SK-N-SH treated with all-trans-retinoic acid at 6 μM for 48 hours (cell line): ENCODE measurements around the gene UGT1A8.
"Not testable (repeated sequence)": the region's sequence is repeated elsewhere in the genome, so short reads cannot be mapped to it uniquely, and the experiment has no call there.

ENCODE experiments used
- ATAC-seq: fragments of 200-7000 bp; cut with Tn5 transposase; 3 replicates; pipeline ENCODE4 v1.9.1; 2020; ENCODE audit warnings: mild to moderate bottlenecking, moderate library complexity
- ARNTL ChIP-seq: fragments of 450-650 bp; formaldehyde crosslinking; IDR thresholded peaks from 2 replicates; pipeline ENCODE4 v1.5.0; 2020; ENCODE audit warnings: low read depth, mild to moderate bottlenecking, moderate library complexity, borderline replicate concordance
- BACH2 ChIP-seq: fragments of 250-450 bp; sonication (Bioruptor Pico); IDR thresholded peaks from 2 replicates; pipeline ENCODE4 v1.9.0; 2021; ENCODE audit warnings: mild to moderate bottlenecking, borderline replicate concordance
- CSRNP3 ChIP-seq: fragments of 250-450 bp; sonication (Bioruptor Pico); IDR thresholded peaks from 2 replicates; pipeline ENCODE4 v1.5.1; 2021; ENCODE audit warnings: mild to moderate bottlenecking, moderate library complexity
- ESRRG ChIP-seq: fragments of 250-450 bp; sonication (Bioruptor Pico); IDR thresholded peaks from 2 replicates; pipeline ENCODE4 v1.6.1; 2021; ENCODE audit warnings: mild to moderate bottlenecking
- GLIS3 ChIP-seq: fragments of 250-450 bp; sonication (Bioruptor Pico); IDR thresholded peaks from 2 replicates; pipeline ENCODE4 v1.5.0; 2020; ENCODE audit warnings: mild to moderate bottlenecking, moderate library complexity
- ISL1 ChIP-seq: fragments of 250-450 bp; sonication (Bioruptor Pico); IDR thresholded peaks from 2 replicates; pipeline ENCODE4 v2.1.2; 2022; ENCODE audit warnings: mild to moderate bottlenecking, moderate library complexity
- OSR1 ChIP-seq: fragments of 250-450 bp; sonication (Bioruptor Pico); IDR thresholded peaks from 2 replicates; pipeline ENCODE4 v1.8.0; 2022; ENCODE audit warnings: moderate library complexity, mild to moderate bottlenecking, inconsistent platforms
- PPARA ChIP-seq: fragments of 250-450 bp; sonication (Bioruptor Pico); IDR thresholded peaks from 2 replicates; pipeline ENCODE4 v1.5.0; 2020; ENCODE audit warnings: mild to moderate bottlenecking, borderline replicate concordance
- RARB ChIP-seq: fragments of 250-450 bp; sonication (Bioruptor Pico); IDR thresholded peaks from 2 replicates; pipeline ENCODE4 v1.8.0; 2021; ENCODE audit warnings: mild to moderate bottlenecking, moderate library complexity
- SNAI2 ChIP-seq: fragments of 250-450 bp; sonication (Bioruptor Pico); IDR thresholded peaks from 2 replicates; pipeline ENCODE4 v1.5.0; 2020; ENCODE audit warnings: mild to moderate bottlenecking, moderate library complexity
- TCF4 ChIP-seq: fragments of 250-450 bp; sonication (Bioruptor Pico); IDR thresholded peaks from 2 replicates; pipeline ENCODE4 v1.8.0; 2021; ENCODE audit warnings: mild to moderate bottlenecking, moderate library complexity, borderline replicate concordance
- ZC3H10 ChIP-seq: fragments of 250-450 bp; sonication (Bioruptor Pico); IDR thresholded peaks from 2 replicates; pipeline ENCODE4 v1.5.1; 2021; ENCODE audit warnings: mild to moderate bottlenecking, moderate library complexity
- ZFP3 ChIP-seq: fragments of 250-450 bp; sonication (Bioruptor Pico); IDR thresholded peaks from 2 replicates; pipeline ENCODE4 v1.5.0; 2020; ENCODE audit warnings: mild to moderate bottlenecking, moderate library complexity
- ZFP30 ChIP-seq: fragments of 450-650 bp; formaldehyde crosslinking; IDR thresholded peaks from 2 replicates; pipeline ENCODE4 v1.5.0; 2022; ENCODE audit warnings: mild to moderate bottlenecking, moderate library complexity
- ZNF565 ChIP-seq: fragments of 450-650 bp; formaldehyde crosslinking; conservative IDR thresholded peaks from 2 replicates; pipeline ENCODE4 v1.5.0; 2020; ENCODE audit warnings: low read depth, mild to moderate bottlenecking, moderate library complexity
- ZNF8 ChIP-seq: fragments of 450-650 bp; formaldehyde crosslinking; IDR thresholded peaks from 2 replicates; pipeline ENCODE4 v1.5.0; 2020; ENCODE audit warnings: mild to moderate bottlenecking, moderate library complexity
- TF ChIP-seq, protein P1 (sequence below): fragments of 250-450 bp; sonication (Bioruptor Pico); IDR thresholded peaks from 2 replicates; pipeline ENCODE4 v1.5.0; 2020; ENCODE audit warnings: mild to moderate bottlenecking, moderate library complexity
- TF ChIP-seq, protein P2 (sequence below): fragments of 250-450 bp; sonication (Bioruptor Pico); IDR thresholded peaks from 2 replicates; pipeline ENCODE4 v1.8.0; 2020; ENCODE audit warnings: mild to moderate bottlenecking, moderate library complexity, borderline replicate concordance
- TF ChIP-seq, protein P3 (sequence below): fragments of 250-450 bp; sonication (Bioruptor Pico); IDR thresholded peaks from 2 replicates; pipeline ENCODE4 v1.5.1; 2020; ENCODE audit warnings: low read depth, mild to moderate bottlenecking, moderate library complexity

The UGT1A8 gene

GRCh38 chr2:233714121-233714520 lies 96.7 kb downstream of the UGT1A8 start (continued):
- TF ChIP-seq, protein P1, sequence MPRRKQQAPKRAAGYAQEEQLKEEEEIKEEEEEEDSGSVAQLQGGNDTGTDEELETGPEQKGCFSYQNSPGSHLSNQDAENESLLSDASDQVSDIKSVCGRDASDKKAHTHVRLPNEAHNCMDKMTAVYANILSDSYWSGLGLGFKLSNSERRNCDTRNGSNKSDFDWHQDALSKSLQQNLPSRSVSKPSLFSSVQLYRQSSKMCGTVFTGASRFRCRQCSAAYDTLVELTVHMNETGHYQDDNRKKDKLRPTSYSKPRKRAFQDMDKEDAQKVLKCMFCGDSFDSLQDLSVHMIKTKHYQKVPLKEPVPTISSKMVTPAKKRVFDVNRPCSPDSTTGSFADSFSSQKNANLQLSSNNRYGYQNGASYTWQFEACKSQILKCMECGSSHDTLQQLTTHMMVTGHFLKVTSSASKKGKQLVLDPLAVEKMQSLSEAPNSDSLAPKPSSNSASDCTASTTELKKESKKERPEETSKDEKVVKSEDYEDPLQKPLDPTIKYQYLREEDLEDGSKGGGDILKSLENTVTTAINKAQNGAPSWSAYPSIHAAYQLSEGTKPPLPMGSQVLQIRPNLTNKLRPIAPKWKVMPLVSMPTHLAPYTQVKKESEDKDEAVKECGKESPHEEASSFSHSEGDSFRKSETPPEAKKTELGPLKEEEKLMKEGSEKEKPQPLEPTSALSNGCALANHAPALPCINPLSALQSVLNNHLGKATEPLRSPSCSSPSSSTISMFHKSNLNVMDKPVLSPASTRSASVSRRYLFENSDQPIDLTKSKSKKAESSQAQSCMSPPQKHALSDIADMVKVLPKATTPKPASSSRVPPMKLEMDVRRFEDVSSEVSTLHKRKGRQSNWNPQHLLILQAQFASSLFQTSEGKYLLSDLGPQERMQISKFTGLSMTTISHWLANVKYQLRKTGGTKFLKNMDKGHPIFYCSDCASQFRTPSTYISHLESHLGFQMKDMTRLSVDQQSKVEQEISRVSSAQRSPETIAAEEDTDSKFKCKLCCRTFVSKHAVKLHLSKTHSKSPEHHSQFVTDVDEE (CRISPR knock-in tag) = no peak
- TF ChIP-seq ISL1 (no peak), ZFP3 (CRISPR knock-in tag) (no peak)

DNA sequence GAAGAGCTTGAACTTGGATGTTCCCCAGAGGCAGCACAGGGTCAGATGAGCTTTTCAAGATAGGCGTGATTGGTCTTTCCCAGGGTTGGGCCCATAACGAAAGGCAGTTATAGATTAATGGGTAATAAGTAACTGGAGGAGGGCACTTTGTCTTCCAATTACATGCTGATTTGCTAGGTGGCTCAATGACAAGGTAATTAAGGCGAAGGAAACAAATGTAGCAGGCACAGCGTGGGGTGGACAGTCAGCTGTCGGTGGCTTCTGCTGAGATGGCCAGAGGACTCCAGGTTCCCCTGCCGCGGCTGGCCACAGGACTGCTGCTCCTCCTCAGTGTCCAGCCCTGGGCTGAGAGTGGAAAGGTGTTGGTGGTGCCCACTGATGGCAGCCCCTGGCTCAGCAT lies 101.1 kb downstream of the UGT1A8 start, which contains the start of gene UGT1A4:
Gene UGT1A4, plus strand, starts transcription at position 185 of the 400 bp plus-strand sequence. Its CDS starts 85 bp downstream, at position 270.
- TF ChIP-seq GLIS3 (CRISPR knock-in tag) (no peak), ESRRG (CRISPR knock-in tag) (no peak), ZNF565 (CRISPR knock-in tag) (no peak), ZNF8 (CRISPR knock-in tag) (no peak), OSR1 (CRISPR knock-in tag) (no peak), ARNTL (CRISPR knock-in tag) (no peak), BACH2 (CRISPR knock-in tag) (no peak)
- no peak for ATAC-seq

GRCh38 chr2:233728723-233729301 lies 111.4 kb downstream of the UGT1A8 start, which contains the start of gene UGT1A3:
Gene UGT1A3, plus strand, starts transcription at chr2:233729042. Its CDS starts 85 bp downstream, at chr2:233729127.
- ATAC-seq = no peak
- TF ChIP-seq BACH2 (CRISPR knock-in tag) = no peak
- no peak for TF ChIP-seq ESRRG (CRISPR knock-in tag)
- no peak for TF ChIP-seq ZNF565 (CRISPR knock-in tag)
- no peak for TF ChIP-seq ARNTL (CRISPR knock-in tag)

DNA sequence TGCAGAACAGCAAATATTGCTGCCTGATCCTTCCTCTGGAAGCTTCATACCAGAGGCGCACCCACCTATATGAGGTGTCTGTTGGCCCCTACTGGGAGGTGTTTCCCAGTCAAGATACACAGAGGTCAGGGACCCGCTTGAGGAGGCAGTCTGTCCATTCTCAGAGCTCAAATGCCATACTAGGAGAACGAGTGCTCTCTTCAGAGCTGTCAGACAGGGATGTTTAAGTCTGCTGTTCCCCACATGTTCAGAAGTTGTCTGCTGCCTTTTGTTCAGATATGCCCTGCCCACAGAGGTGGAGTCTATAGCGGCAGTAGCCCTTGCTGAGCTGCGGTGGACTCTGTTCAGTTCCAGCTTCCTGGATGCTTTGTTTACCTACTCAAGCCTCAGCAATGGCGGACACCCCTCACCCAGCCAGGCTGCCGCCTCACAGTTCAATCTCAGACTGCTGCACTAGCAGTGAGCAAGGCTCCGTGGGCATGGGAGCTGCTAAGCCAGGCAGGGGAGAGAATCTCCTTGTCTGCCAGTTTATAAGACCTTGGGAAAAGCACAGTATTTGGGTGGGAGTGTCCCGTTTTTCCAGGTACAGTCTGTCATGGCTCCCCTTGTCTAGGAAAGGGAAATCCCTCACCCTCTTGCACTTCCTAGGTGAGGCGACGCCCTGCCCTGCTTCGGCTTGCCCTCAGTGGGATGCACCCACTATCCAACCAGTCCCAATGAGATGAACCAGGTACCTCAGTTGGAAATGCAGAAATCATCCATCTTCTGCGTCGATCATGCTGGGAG lies 119.6 kb downstream of the UGT1A8 start:
- ATAC-seq = not testable (repeated sequence)

GRCh38 chr2:233740870-233741269 lies 123.4 kb downstream of the UGT1A8 start:
- TF ChIP-seq, protein P1 (CRISPR knock-in tag) = no peak
- TF ChIP-seq ZNF565 (CRISPR knock-in tag) (no peak), CSRNP3 (CRISPR knock-in tag) (no peak), SNAI2 (CRISPR knock-in tag) (no peak), ARNTL (CRISPR knock-in tag) (no peak), RARB (no peak), TCF4 (no peak), ZFP3 (CRISPR knock-in tag) (no peak), PPARA (no peak), ZFP30 (no peak), ZC3H10 (no peak)
- TF ChIP-seq, protein P2, sequence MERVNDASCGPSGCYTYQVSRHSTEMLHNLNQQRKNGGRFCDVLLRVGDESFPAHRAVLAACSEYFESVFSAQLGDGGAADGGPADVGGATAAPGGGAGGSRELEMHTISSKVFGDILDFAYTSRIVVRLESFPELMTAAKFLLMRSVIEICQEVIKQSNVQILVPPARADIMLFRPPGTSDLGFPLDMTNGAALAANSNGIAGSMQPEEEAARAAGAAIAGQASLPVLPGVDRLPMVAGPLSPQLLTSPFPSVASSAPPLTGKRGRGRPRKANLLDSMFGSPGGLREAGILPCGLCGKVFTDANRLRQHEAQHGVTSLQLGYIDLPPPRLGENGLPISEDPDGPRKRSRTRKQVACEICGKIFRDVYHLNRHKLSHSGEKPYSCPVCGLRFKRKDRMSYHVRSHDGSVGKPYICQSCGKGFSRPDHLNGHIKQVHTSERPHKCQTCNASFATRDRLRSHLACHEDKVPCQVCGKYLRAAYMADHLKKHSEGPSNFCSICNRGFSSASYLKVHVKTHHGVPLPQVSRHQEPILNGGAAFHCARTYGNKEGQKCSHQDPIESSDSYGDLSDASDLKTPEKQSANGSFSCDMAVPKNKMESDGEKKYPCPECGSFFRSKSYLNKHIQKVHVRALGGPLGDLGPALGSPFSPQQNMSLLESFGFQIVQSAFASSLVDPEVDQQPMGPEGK (CRISPR knock-in tag) = no peak
- TF ChIP-seq, protein P3, sequence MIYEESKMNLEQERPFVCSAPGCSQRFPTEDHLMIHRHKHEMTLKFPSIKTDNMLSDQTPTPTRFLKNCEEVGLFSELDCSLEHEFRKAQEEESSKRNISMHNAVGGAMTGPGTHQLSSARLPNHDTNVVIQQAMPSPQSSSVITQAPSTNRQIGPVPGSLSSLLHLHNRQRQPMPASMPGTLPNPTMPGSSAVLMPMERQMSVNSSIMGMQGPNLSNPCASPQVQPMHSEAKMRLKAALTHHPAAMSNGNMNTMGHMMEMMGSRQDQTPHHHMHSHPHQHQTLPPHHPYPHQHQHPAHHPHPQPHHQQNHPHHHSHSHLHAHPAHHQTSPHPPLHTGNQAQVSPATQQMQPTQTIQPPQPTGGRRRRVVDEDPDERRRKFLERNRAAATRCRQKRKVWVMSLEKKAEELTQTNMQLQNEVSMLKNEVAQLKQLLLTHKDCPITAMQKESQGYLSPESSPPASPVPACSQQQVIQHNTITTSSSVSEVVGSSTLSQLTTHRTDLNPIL (CRISPR knock-in tag) = no peak
- no peak for ATAC-seq
